Activated CD8-positive, alpha-beta memory T cell treated with anti-CD3 and anti-CD28 coated beads for 36 hours (primary cell): ENCODE results near the gene STK16. TPM values are rescaled to one million over a fixed set of nuclear protein-coding genes. Genes with fewer than 3 reads are reported as not detected.

ENCODE experiments used
- CTCF ChIA-PET: fragments of 350-600 bp; sonication (Branson Sonifier 250); formaldehyde crosslinking; loops from one replicate; lab custom pipeline; 2021; ENCODE audit warnings: antibody characterized with exemption; lab: Charles Lee
- POLR2A ChIA-PET: fragments of 350-600 bp; sonication (Branson Sonifier 250); formaldehyde crosslinking; loops from one replicate; lab custom pipeline; 2021; ENCODE audit warnings: antibody characterized with exemption; lab: Charles Lee
- total RNA-seq, 2 experiments: library from RNA; stranded (reverse); gene quantifications; one replicate each; pipeline ENCODE4 v1.2.3, GENCODE V29; 2021

The STK16 gene
- total RNA-seq, 2 experiments from 2014 or later: 34.4 to 35.8 TPM

GRCh38 chr2:219270055-219270372 is 24.7 kb downstream of the STK16 start:
- ChIA-PET POLR2A (no interaction called here), CTCF (interaction anchor here (1.2 to 2.4 kb wide), 3 partner anchors 8 to 97 kb away, joined by 4 to 9 read pairs (median 5); partner anchors contain the start of gene DNAJB2)

- POLR2A ChIA-PET: no interaction called here
- CTCF ChIA-PET: interaction anchor here (1.8 kb wide), 1 partner anchor 24 kb away, joined by 5 read pairs; no protein-coding TSS in a partner anchor
These were observed 25.7 kb downstream of the STK16 start for GRCh38 chr2:219271021-219271420.

GRCh38 chr2:219272356-219272755 is 27.1 kb downstream of the STK16 start:
- CTCF ChIA-PET: interaction anchor here (0.8 kb wide), 1 partner anchor 21 kb away, joined by 3 read pairs; no protein-coding TSS in a partner anchor
- POLR2A ChIA-PET: no interaction called here

- ChIA-PET POLR2A (no interaction called here), CTCF (interaction anchor here (2.1 kb wide), 1 partner anchor 12 kb away, joined by 7 read pairs; no protein-coding TSS in a partner anchor)
These were observed 27.7 kb downstream of the STK16 start for GRCh38 chr2:219272995-219273394.

GRCh38 chr2:219273937-219274336 is 28.7 kb downstream of the STK16 start:
- ChIA-PET CTCF (interaction anchor here (1.6 to 2.1 kb wide), 2 partner anchors 13 to 21 kb away, joined by 4 to 7 read pairs; no protein-coding TSS in a partner anchor), POLR2A (no interaction called here)

- ChIA-PET POLR2A (no interaction called here), CTCF (interaction anchor here (1.6 to 2.1 kb wide), 2 partner anchors 13 to 20 kb away, joined by 4 to 7 read pairs; no protein-coding TSS in a partner anchor)
These were observed 29.2 kb downstream of the STK16 start for GRCh38 chr2:219274361-219274921.

GRCh38 chr2:219277703-219278654 is 32.7 kb downstream of the STK16 start:
- CTCF ChIA-PET: interaction anchor here (1.1 to 5.9 kb wide), 18 partner anchors 8 to 118 kb away, joined by 3 to 76 read pairs (median 8); partner anchors contain the start of genes ABCB6, ANKZF1, ATG9A and GLB1L
- POLR2A ChIA-PET: interaction anchor here (0.5 to 5.4 kb wide), 16 partner anchors 9 to 878 kb away, joined by 4 to 57 read pairs (median 6); partner anchors contain the start of genes ABCB6, ANKZF1, ATG9A and CTDSP1

- POLR2A ChIA-PET: interaction anchor here (0.6 to 5.4 kb wide), 17 partner anchors 8 to 879 kb away, joined by 3 to 57 read pairs (median 6); partner anchors contain the start of genes ABCB6, ANKZF1, ATG9A and CTDSP1
- CTCF ChIA-PET: interaction anchor here (0.6 to 5.9 kb wide), 15 partner anchors 8 to 102 kb away, joined by 3 to 76 read pairs (median 5); partner anchors contain the start of genes ABCB6, ANKZF1, ATG9A and CNPPD1
These were observed 33.4 kb downstream of the STK16 start for GRCh38 chr2:219278655-219279150.

GRCh38 chr2:219279151-219279915 is 34.1 kb downstream of the STK16 start, which contains the start of gene DNAJB2:
Gene DNAJB2, plus strand, starts transcription at chr2:219279366. Its CDS starts 468 bp downstream, at chr2:219279834.
- ChIA-PET CTCF (interaction anchor here (0.6 to 5.9 kb wide), 12 partner anchors 10 to 103 kb away, joined by 3 to 76 read pairs (median 7); partner anchors contain the start of genes ABCB6, ANKZF1, ATG9A and CNPPD1), POLR2A (interaction anchor here (0.6 to 5.4 kb wide), 12 partner anchors 15 to 607 kb away, joined by 3 to 57 read pairs (median 8); partner anchors contain the start of genes ABCB6, ANKZF1, ATG9A and GLB1L)

- CTCF ChIA-PET: interaction anchor here (1.1 to 5.9 kb wide), 6 partner anchors 15 to 60 kb away, joined by 4 to 76 read pairs (median 18); partner anchors contain the start of genes ABCB6, GLB1L, STK16 and TUBA4A
- POLR2A ChIA-PET: interaction anchor here (1.6 to 5.4 kb wide), 5 partner anchors 14 to 80 kb away, joined by 6 to 57 read pairs (median 10); partner anchors contain the start of genes TUBA4A, TUBA4B and ZFAND2B
These were observed 34.7 kb downstream of the STK16 start for GRCh38 chr2:219279916-219280516.

- ChIA-PET POLR2A (interaction anchor here (5.4 kb wide), 1 partner anchor 27 kb away, joined by 57 read pairs; the partner anchor contains the start of genes TUBA4A and TUBA4B), CTCF (interaction anchor here (0.6 to 5.9 kb wide), 3 partner anchors 14 to 73 kb away, joined by 3 to 76 read pairs (median 3); no protein-coding TSS in a partner anchor)
These were observed 35.4 kb downstream of the STK16 start for GRCh38 chr2:219280651-219281050.

GRCh38 chr2:219281588-219281987 is 36.3 kb downstream of the STK16 start:
- ChIA-PET CTCF (interaction anchor here (1.0 to 4.3 kb wide), 2 partner anchors 12 to 72 kb away, joined by 3 to 36 read pairs; no protein-coding TSS in a partner anchor), POLR2A (no interaction called here)

- ChIA-PET POLR2A (no interaction called here), CTCF (interaction anchor here (4.3 kb wide), 1 partner anchor 11 kb away, joined by 36 read pairs; no protein-coding TSS in a partner anchor)
These were observed 37.1 kb downstream of the STK16 start for GRCh38 chr2:219282375-219282774.

- ChIA-PET POLR2A (no interaction called here), CTCF (interaction anchor here (4.3 kb wide), 1 partner anchor 11 kb away, joined by 36 read pairs; no protein-coding TSS in a partner anchor)
These were observed 37.8 kb downstream of the STK16 start for GRCh38 chr2:219282943-219283581.

GRCh38 chr2:219284501-219285372 is 39.5 kb downstream of the STK16 start:
- CTCF ChIA-PET: interaction anchor here (0.5 to 4.3 kb wide), 2 partner anchors 9 to 713 kb away, joined by 3 to 36 read pairs; no protein-coding TSS in a partner anchor
- POLR2A ChIA-PET: no interaction called here
